Stimulated activated CD4-positive, alpha-beta T cell treated with anti-CD3 and anti-CD28 coated beads, Interleukin-1b, Interleukin-23, amount 100 ng/mL, for 1 hour (primary cell): ENCODE measurements around the gene PEX5L.
"Not testable (repeated sequence)": the region's sequence is repeated elsewhere in the genome, so short reads cannot be mapped to it uniquely, and the experiment has no call there.

Experiments
- DNase-seq, 2 donors: peaks; one replicate each; pipeline ENCODE4 v3.0.0-alpha.2; 2020; ENCODE audit warnings: low read depth in 2 of 2

PEX5L gene

DNA sequence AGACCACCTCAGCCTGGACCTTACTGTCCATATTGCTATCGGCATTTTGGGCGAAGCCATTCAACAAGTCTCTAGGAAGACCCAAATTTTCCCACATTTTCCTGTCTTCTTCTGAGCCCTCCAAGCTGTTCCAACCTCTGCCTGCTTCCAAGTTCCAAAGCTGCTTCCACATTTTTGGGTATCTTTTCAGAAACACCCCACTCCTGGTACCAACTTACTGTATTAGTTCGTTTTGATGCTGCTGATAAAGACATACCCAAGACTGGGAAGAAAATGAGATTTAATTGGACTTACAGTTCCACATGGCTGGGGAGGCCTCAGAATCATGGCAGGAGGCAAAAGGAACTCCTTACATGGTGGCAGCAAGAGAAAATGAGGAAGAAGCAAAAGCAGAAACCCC is 28.4 kb downstream of the PEX5L start:
- DNase-seq, result not testable (repeated sequence)

DNA sequence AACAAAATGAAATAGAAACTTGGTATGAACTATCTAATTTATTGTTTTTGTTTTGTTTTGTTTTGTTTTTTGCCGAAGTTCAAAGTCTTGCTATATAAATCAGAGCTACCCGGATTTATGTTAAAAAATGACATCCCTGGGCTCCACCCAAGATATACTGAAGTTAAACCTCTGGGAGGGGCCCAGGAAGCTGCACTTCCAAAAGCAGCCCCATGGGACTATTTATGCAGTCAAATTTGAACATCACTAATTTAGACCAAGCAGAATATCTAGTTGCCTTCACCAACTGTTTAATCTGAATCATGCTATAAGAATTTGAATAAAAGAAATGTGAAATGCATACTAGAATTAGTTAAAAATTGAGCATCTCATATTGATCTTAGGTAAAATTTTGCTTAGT is 32.2 kb downstream of the PEX5L start:
- DNase-seq, result no peak

DNA sequence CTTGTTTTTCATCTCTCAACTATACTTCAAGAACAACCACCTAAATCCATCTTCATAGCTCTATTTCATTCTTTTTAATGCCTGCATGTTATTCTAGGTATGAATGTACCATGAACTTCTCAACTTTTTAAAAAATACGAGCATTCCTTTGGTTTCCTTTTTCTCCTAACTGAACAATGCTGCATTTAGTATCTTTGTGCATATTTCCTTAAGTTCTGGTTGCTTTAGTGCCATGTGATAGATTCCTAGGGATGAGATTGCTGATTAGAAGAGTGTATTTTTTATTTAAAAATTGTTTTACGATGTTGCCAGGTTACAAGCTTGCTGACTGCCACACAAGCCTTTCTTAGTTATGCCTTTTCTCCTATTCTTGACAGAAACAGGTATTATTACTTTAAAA is 34.7 kb downstream of the PEX5L start:
- DNase-seq, result no peak

- DNase-seq, result no peak
Measured at GRCh38 chr3:180000500-180000899, 36.2 kb downstream of the PEX5L start.

DNA sequence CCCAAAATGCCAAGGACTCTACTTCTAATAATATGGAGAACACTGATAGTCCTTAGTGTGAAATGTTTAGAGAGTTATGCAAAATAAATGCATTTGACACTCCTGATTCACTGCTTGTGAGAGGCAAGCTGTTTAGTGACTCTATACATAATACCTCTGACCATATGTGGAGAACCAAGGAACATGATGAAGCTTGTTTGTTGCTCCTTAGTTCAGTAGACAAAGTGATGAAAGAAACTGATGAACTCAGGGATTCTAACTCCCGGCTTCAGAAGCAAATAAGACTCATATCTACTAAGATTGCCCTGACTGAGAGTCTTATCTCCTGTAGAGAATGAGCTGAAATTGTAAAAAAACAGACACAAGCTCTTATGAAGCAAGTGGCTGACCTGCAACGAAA is 41.3 kb downstream of the PEX5L start:
- no peak for DNase-seq

GRCh38 chr3:179991883-179992282 is 44.9 kb downstream of the PEX5L start:
- DNase-seq, result no peak

DNA sequence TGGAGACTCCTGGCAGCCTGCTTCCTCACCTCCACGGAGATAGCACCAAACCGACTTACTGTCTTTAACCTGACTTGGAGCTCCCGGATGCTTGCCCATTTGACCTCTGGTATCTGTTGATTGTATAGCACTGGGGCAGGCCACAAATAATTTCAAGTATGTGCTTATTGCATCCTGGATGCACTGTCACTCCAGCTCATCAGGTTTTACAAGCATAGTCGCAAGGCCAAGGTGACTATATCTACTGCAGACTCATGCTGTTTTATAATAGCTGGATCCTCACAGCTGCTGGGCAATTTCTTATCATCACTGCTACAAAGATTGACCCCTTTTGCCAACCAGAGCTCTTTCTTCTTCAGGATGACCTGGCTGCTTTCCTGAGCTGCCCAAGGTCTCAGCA is 45.6 kb downstream of the PEX5L start:
- DNase-seq, result no peak

GRCh38 chr3:179981646-179982045 is 55.1 kb downstream of the PEX5L start:
- no peak for DNase-seq

DNA sequence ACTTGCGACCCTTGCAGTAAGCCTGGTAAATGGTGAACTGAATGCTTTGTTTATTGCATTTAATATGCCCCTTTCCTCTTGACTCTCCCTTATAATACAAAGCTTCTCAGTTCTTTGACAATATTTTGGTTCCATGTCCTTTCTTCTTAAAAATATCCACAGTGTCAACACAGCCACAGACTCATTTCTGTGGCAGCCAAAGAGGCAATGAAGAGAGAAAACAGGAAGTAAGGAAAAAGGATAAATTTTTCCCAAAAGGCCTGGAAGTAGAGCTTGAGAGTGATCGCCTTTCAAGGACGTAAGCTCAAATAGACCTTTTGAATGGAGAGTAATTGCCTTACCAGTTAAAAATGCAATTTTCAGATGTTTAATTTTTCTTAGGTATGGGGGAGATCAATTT is 59.4 kb downstream of the PEX5L start:
- DNase-seq, result no peak

- no peak for DNase-seq
Measured at GRCh38 chr3:179973931-179974361, 62.8 kb downstream of the PEX5L start.

DNA sequence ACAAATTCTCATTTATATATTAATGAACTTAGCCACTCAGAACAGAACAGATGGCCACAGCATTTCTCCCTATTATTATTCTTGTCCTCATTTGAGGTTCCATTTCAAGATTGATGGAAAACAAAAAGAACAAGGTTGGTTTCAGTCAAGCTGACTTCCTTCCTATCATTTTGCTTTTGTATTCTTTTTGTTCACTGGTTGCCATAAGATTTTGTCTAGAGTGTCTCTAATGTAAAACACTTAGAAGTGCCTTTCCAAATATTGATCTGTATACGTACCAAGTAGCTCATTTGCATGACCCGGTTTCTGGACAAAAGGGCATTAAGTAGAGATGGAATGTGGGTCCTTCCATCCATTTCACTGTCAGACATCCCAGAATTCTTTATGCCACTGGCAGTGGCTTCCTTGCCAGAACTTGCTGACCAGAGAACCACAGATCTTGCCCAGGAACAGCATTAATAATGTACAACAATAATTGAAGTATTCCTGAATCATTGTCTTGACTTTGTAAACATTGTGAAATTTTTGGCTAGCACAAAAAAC is 63.8 kb downstream of the PEX5L start:
- DNase-seq, result no peak

GRCh38 chr3:179971280-179971679 is 65.5 kb downstream of the PEX5L start:
- DNase-seq, result no peak

DNA sequence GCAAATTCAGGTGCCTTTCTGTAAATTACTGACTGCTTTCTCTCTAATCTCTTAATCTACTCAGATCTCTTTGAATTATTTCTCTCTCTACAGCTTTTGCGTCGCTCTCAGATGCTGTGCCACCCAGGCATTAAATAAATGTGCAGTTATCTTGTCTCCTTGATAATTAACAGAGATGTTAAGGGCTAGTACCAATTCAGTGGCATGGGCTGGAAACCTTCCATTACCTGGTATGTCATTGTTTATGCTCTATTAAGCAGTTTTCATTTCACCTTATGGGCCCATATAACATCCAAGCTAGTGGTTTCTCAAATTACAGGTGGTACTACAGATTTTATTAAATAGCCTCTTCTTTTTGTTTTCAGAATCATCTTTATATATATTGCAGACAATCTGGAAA is 66.0 kb downstream of the PEX5L start:
- no peak for DNase-seq

- DNase-seq, result no peak
Measured at GRCh38 chr3:179969525-179969924, 67.2 kb downstream of the PEX5L start.

DNA sequence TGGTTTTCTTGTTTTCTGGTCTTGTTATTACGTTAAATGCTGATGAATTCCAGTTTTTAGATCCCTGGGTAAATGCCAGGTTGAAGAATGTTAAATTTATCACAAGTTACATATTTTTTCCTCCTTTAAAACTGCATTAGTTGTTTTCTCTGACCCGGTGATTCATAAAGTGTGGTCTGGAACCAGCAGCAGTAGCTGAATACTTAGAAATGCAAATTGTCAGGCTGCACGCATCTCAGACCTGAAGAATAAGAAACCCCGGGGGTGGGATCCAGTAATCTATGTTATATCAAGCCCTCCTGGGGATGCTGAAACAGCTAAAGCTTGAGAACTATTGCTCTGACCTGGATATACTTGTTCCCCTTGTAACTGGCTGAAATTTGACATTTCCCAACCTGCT is 69.1 kb downstream of the PEX5L start:
- DNase-seq, result no peak

DNA sequence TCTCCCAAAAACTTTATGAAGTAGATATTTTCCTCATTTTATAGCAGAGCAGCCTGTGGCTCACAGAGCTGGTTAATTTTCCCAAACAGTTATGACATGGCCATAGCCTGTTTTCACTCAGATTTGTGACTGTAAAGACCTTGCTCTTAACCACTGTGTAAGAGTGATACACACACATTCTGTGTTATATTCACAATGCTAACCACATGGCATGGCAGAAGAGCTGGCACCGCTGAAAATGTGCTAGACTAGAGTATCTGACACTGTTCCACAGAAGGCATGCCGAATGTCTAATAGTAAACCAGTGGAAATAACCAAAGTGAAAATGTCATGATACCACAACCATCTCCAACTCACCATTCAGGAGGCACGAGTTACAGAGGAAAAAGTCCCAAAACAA is 71.8 kb downstream of the PEX5L start:
- no peak for DNase-seq

DNA sequence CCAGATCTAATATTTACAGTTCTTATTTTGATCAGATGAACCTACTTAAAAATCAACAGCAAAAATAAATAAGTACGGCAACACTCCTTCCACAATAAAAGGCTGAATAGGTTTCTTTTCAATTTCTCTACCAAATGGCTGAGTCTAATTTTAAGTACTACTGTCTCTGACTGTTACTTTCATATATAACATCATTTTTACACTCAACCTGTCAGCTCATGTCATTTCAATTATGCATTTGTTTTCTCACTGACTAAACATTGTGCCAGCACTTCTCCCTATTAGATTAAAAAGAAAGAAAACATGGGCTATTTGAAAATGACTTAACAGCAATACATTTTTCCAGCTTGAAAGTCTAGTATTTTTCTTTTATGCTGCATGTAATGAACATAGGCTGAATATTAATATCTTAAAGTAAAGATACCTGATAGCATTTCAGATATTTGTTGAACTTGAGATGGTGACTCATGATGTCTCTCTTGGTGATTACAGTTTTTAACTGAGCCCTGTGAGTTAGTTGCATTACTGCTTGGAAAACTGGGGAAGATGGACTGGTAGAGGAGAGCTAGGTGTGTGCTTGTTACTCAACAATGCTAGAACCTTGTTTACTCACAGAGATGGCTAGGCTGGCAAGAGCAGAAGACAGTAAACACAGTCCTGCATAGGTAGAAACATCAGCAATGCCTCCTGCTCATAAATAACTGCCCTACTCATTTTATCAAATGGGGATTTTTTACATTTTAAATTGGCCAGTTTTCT is 73.9 kb downstream of the PEX5L start:
- no peak for DNase-seq

GRCh38 chr3:179961703-179962078 is 75.0 kb downstream of the PEX5L start:
- DNase-seq, result no peak

DNA sequence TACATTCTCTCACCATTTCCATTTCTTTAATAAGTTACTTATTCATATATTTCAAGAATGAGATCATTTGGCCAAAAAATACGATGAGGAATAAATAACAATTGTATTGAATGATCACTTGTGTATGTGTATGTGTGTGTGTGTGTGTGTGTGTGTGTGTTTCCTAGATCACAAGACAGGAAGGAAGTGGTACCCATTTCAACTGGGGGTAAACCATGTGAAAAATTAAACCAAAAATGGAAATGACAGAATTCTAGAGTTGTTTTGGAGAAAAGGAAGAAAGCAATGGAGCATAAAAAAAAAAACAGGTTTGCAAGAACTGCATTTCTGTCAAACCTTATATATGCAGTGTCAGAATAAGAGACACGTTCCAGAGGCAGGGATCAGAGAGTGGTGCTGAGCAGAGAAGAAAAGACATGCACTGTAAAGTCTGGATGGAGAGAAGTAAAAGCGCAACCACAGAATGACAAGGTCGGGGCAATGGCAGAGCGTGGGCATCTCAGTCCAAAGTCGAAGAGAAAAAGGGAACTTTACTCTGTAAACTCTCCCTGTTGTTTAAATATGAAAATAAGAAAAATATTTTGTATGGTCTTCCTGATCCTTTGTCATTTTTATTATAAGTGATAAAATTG is 75.5 kb downstream of the PEX5L start:
- DNase-seq, result no peak

- no peak for DNase-seq
Measured at GRCh38 chr3:179958759-179959158, 78.0 kb downstream of the PEX5L start.

DNA sequence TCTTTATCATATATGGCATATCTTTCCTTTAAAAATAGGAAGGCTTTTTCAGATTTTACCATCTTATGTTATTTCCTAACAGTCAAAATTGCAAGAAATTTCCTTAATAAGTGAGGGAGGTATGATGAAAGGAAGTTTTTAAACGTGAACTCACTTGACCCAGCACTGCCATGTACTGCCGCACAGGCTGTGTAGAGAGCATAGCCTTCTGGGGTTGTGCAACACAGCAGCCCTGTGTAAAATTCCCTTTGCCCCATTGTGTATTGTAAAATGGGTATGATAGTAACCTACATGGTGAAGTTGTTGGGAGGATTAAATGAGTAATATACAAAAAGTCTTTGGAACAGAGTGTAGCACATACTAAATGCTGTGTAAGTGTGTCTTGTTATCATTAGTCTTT is 78.6 kb downstream of the PEX5L start:
- DNase-seq, result no peak

- DNase-seq, result no peak
Measured at GRCh38 chr3:179957264-179957845, 79.4 kb downstream of the PEX5L start.

DNA sequence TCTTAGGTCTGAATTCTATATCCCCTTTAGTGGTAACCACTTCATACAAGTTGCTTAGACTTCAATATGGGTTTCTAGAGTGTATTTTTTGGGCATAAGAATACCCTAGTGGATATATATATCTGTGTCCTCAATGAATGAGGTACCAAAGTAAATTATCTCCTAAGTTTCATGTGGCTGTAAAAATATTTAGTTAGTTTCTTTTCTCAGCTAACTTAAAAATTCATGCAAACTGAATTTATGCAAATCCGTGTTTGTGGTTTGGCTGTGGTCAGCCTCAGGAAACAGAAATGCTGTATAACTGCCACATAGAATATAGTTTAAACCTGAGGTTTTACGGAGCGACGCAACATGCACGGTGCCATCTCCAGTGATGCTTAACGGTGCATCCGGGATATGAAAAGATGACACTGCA is 80.3 kb downstream of the PEX5L start:
- no peak for DNase-seq
